SH-SY5Y (cell line): Measurements from ENCODE around the gene TAF10.

ENCODE experiments used
- GATA2 ChIP-seq: IDR thresholded peaks from 2 replicates; pipeline ENCODE4 v1.6.1; 2011; ENCODE audit warnings: mild to moderate bottlenecking, low read depth, low read length
- GATA3 ChIP-seq: IDR thresholded peaks from 2 replicates; pipeline ENCODE4 v1.6.1; 2011; ENCODE audit warnings: low read depth, mild to moderate bottlenecking, low read length, moderate library complexity

DNA sequence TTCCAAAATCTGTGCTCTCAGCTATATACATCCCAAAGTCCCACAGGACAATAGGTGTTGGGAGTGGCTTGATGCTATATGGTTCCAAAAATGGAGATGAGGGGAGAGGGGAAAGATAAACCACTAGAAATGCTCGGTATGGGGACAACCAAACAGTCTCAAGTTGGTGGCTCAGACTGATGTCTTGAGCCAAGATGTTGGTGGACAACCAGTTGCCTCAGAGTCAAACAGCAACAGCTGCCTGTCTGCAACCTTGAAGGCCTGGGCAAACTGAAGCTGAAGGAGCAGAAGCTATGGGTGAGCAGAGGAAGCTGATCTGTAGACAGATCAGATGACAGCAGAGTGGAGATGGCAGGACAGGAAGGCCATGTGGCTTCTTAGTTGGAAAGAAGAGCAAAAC, 12.6 kb downstream of the TAF10 start:
- TF ChIP-seq GATA2 (no peak), GATA3 (no peak)
